ENCODE measurements around the gene FAIM2.
"Not testable (repeated sequence)": the region's sequence is repeated elsewhere in the genome, so short reads cannot be mapped to it uniquely, and the experiment has no call there.

The FAIM2 gene

GRCh38 chr12:49870501-49871262 lies 33.0 kb downstream of the FAIM2 start:
- in situ Hi-C loops (cut with MboI; ENCODE audit: low pct_unique_long_range_greater_than_20kb, low sequenced_read_pairs), result no loop called here
- no peak for DNase-seq

GRCh38 chr12:49869816-49870500 lies 33.7 kb downstream of the FAIM2 start:
- DNase-seq, result no peak
- in situ Hi-C loops (cut with MboI; ENCODE audit: low pct_unique_long_range_greater_than_20kb, low sequenced_read_pairs), result no loop called here

- DNase-seq, result peak; percentile 80
- in situ Hi-C loops (cut with MboI; ENCODE audit: low pct_unique_long_range_greater_than_20kb, low sequenced_read_pairs), result no loop called here
Observed at GRCh38 chr12:49868952-49869815, 34.5 kb downstream of the FAIM2 start.

GRCh38 chr12:49868449-49868848 lies 35.3 kb downstream of the FAIM2 start:
- DNase-seq, result no peak
- in situ Hi-C loops (cut with MboI; ENCODE audit: low pct_unique_long_range_greater_than_20kb, low sequenced_read_pairs), result no loop called here

GRCh38 chr12:49867570-49868341 lies 35.9 kb downstream of the FAIM2 start:
- in situ Hi-C loops (cut with MboI; ENCODE audit: low pct_unique_long_range_greater_than_20kb, low sequenced_read_pairs), result no loop called here
- DNase-seq, result no peak

GRCh38 chr12:49866859-49867569 lies 36.7 kb downstream of the FAIM2 start:
- DNase-seq, result peak; percentile 82
- in situ Hi-C loops (cut with MboI; ENCODE audit: low pct_unique_long_range_greater_than_20kb, low sequenced_read_pairs), result no loop called here

GRCh38 chr12:49865782-49866135 lies 37.9 kb downstream of the FAIM2 start:
- in situ Hi-C loops (cut with MboI; ENCODE audit: low pct_unique_long_range_greater_than_20kb, low sequenced_read_pairs), result no loop called here
- no peak for DNase-seq

- no peak for DNase-seq
- in situ Hi-C loops (cut with MboI; ENCODE audit: low pct_unique_long_range_greater_than_20kb, low sequenced_read_pairs), result no loop called here
Observed at GRCh38 chr12:49865109-49865781, 38.5 kb downstream of the FAIM2 start.

- no peak for DNase-seq
Observed at GRCh38 chr12:49864798-49865090, 39.0 kb downstream of the FAIM2 start.

GRCh38 chr12:49863946-49864797 lies 39.5 kb downstream of the FAIM2 start:
- in situ Hi-C loops (cut with MboI; ENCODE audit: low pct_unique_long_range_greater_than_20kb, low sequenced_read_pairs), result no loop called here
- DNase-seq, result no peak

More at GRCh38 chr12:49864798-49865090, 39.0 kb downstream of the FAIM2 start:
- in situ Hi-C loops (cut with MboI; ENCODE audit: low pct_unique_long_range_greater_than_20kb, low sequenced_read_pairs), result no loop called here

GRCh38 chr12:49860921-49861320 lies 42.8 kb downstream of the FAIM2 start:
- in situ Hi-C loops (cut with MboI; ENCODE audit: low pct_unique_long_range_greater_than_20kb, low sequenced_read_pairs); DNase-seq: not testable (repeated sequence)

- in situ Hi-C loops (cut with MboI; ENCODE audit: low pct_unique_long_range_greater_than_20kb, low sequenced_read_pairs), result not testable (repeated sequence)
Observed at GRCh38 chr12:49855890-49856289, 47.8 kb downstream of the FAIM2 start.

GRCh38 chr12:49854976-49855375 lies 48.7 kb downstream of the FAIM2 start:
- no peak for DNase-seq
- in situ Hi-C loops (cut with MboI; ENCODE audit: low pct_unique_long_range_greater_than_20kb, low sequenced_read_pairs), result no loop called here

More at GRCh38 chr12:49855890-49856289, 47.8 kb downstream of the FAIM2 start:
- DNase-seq, result not testable (repeated sequence)

- in situ Hi-C loops (cut with MboI; ENCODE audit: low pct_unique_long_range_greater_than_20kb, low sequenced_read_pairs), result no loop called here
- DNase-seq, result no peak
Observed at GRCh38 chr12:49853671-49854070, 50.0 kb downstream of the FAIM2 start.

- in situ Hi-C loops (cut with MboI; ENCODE audit: low pct_unique_long_range_greater_than_20kb, low sequenced_read_pairs), result no loop called here
- no peak for DNase-seq
Observed at GRCh38 chr12:49847161-49847560, 56.5 kb downstream of the FAIM2 start.

- DNase-seq, result no peak
- in situ Hi-C loops (cut with MboI; ENCODE audit: low pct_unique_long_range_greater_than_20kb, low sequenced_read_pairs), result no loop called here
Observed at GRCh38 chr12:49846032-49846431, 57.7 kb downstream of the FAIM2 start.

- in situ Hi-C loops (cut with MboI; ENCODE audit: low pct_unique_long_range_greater_than_20kb, low sequenced_read_pairs), result no loop called here
- DNase-seq, result no peak
Observed at GRCh38 chr12:49843876-49844437, 59.7 kb downstream of the FAIM2 start.

Data from KBM-7 (cell line).